IPS-18a (cell line): ENCODE results near the gene RBMS3.

Experiments used
- H3K27ac ChIP-seq: one replicate; pipeline ENCODE4 v1.5.1; 2013; ENCODE audit warnings: low read length
- H3K27me3 ChIP-seq: one replicate; pipeline ENCODE4 v1.6.1; 2013; ENCODE audit warnings: mild to moderate bottlenecking, low read length; ENCODE audit not compliant: control insufficient read depth, insufficient read depth
- H3K36me3 ChIP-seq: one replicate; pipeline ENCODE4 v1.6.1; 2013; ENCODE audit warnings: low read depth, low read length; ENCODE audit not compliant: control insufficient read depth
- H3K4me1 ChIP-seq: one replicate; pipeline ENCODE4 v1.6.1; 2013; ENCODE audit warnings: low read depth, low read length; ENCODE audit not compliant: control insufficient read depth
- H3K4me3 ChIP-seq: one replicate; pipeline ENCODE4 v1.5.1; 2013; ENCODE audit warnings: low read length
- H3K9ac ChIP-seq: one replicate; pipeline ENCODE4 v1.6.1; 2013; ENCODE audit warnings: mild to moderate bottlenecking, low read length, moderate library complexity
- H3K9me3 ChIP-seq: one replicate; pipeline ENCODE4 v1.6.1; 2013; ENCODE audit warnings: low read depth, low read length; ENCODE audit not compliant: control insufficient read depth

The RBMS3 gene

DNA sequence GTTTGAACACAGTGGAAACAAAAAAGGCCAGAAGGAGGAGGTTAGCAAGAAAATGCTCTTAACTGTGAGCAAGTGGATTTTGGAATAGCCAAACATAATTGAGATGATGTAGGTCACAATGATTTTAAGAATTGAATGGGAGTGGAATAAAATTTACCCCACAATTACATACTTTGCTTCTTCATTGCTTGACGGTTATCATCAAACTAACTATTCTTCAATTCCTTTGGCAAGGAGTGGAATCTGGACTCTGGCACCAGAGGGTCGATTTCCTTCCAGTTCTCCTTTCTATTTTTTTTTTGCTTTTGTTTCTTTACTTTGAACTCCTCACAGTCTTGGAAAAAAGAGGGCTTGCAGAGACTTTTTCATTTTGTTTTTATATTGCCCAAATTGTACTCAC, 691.0 kb downstream of the RBMS3 start:
- peaks cover 3% of the 10 kb centered on the region for H3K36me3 ChIP-seq
- H3K27me3 ChIP-seq = no peaks in the 10 kb centered on the region
- no peak overlapping the region for H3K4me3 ChIP-seq
- H3K4me1 ChIP-seq = peaks cover 23% of the 10 kb centered on the region
- peaks cover 10% of the 10 kb centered on the region for H3K9me3 ChIP-seq
- H3K27ac ChIP-seq = no peak overlapping the region
- H3K9ac ChIP-seq = no peak overlapping the region

DNA sequence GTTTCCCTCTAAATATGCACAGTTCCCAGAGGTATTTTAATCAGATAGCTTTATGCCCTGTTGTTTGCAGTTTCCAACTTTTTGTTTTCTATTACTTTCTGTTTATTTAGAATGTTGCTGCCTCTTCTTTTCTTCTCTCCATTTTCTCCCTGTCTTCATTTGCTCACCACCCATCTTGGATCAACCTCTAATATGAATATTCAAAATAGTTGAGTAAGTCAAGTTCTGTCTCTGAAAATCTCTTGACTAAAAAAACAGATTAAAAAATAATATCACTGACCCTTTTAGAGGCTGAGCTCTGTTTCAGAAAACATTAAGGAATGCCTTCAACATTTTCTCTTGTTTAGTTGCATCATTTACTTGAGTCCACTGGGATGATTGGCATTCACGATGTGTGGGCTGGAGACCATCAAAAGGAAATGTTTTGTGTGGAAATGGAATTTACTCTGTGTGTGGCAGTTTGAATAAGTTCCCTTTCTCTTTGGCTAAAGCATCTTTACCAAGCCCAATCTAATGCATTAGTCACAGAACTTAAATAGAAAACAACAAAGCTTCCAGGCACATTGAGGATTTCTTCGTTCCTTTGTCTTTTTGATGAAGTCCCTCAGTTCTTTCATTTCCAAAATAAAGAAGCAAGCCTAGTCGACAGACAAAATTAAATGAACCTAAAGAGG, 691.6 kb downstream of the RBMS3 start:
- Histone ChIP-seq H3K4me1 (peaks cover 24% of the 10 kb centered on the region), H3K9ac (no peak overlapping the region), H3K27me3 (no peaks in the 10 kb centered on the region), H3K4me3 (peak overlapping the region; percentile 34), H3K27ac (peak overlapping the region; percentile 82), H3K36me3 (peaks cover 3% of the 10 kb centered on the region), H3K9me3 (peaks cover 10% of the 10 kb centered on the region)

DNA sequence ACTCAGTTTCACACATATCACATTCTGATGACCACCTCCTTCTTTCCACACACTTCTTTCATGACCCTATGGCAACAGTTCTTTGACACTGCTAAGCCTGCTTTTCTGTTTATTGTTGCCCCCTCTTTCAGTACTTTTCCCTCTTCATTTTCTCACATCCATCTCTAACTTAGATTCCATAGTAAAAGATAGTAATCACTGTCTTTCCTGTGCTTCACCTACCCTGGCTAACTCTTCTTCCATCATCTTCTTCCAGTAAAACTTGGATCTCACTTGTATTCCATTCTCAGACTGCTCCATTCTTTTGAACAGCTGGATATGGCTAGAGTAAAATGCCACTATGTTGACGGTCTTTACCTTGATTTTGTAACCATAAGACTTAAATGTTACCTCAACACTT, 692.9 kb downstream of the RBMS3 start:
- no peak overlapping the region for H3K4me3 ChIP-seq
- peaks cover 24% of the 10 kb centered on the region for H3K4me1 ChIP-seq
- no peaks in the 10 kb centered on the region for H3K27me3 ChIP-seq
- no peak overlapping the region for H3K9ac ChIP-seq
- peaks cover 10% of the 10 kb centered on the region for H3K9me3 ChIP-seq
- peaks cover 3% of the 10 kb centered on the region for H3K36me3 ChIP-seq
- no peak overlapping the region for H3K27ac ChIP-seq

DNA sequence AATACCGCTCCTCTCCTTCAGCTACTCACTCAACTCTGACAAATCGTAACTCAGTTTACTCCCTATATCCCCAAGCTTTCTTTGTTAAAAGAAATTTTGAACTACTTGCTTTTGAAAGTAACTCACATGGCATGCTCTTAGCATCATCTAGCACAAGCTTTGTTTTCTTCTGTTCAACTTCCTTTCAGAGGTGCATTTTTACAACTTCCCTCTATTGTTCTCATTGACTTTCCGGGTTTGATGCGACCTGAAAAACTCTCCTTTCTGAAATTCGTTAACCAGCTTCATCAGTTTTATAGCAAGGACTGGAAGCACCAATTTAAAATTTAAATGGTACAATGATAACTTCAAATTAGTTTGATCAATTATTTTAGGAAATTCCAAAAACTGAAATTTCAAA, 696.0 kb downstream of the RBMS3 start:
- Histone ChIP-seq H3K27me3 (no peaks in the 10 kb centered on the region), H3K36me3 (peaks cover 3% of the 10 kb centered on the region), H3K4me1 (peaks cover 18% of the 10 kb centered on the region), H3K27ac (no peak overlapping the region), H3K9me3 (peaks cover 10% of the 10 kb centered on the region), H3K4me3 (no peak overlapping the region), H3K9ac (no peak overlapping the region)

DNA sequence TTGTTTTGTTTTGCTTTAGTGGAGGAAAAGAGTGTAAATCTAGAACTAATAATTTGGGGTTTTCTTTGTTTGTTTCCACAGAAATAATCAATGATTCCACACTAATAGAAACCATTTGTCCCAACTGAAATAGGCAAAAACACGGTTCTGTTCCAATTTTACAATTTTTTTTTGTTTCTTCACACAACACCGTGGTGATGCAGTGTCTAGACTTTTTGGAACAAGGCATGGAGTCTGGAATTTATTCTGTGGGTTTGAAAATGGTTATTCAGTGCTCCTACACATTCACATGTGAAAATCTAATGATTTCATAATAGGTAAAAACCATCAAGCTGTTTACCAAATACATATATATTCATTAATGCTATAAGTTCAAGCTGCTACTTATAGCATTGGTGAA, 696.5 kb downstream of the RBMS3 start:
- Histone ChIP-seq H3K36me3 (peaks cover 3% of the 10 kb centered on the region), H3K4me1 (peaks cover 13% of the 10 kb centered on the region), H3K9me3 (peaks cover 10% of the 10 kb centered on the region), H3K27ac (no peak overlapping the region), H3K9ac (no peak overlapping the region), H3K4me3 (no peak overlapping the region), H3K27me3 (no peaks in the 10 kb centered on the region)

DNA sequence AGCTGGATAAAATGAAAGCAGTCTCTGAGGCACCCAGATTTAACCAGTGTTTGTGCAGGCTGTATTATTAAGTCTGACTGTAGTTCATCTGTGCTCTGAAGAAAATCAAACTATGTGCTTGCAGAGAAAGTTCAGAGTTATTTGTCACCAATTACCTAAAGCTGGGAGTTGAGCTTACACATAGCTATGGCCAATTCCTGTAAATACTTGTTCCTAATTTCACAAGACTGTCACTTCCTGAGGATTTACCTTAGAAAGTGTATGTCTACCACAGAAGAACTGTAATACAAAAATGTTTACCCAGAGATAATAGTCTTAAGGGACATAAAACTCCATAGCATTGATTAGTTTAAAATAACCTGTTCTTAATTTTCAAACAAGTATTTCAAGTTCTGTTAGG, 697.2 kb downstream of the RBMS3 start:
- Histone ChIP-seq H3K4me3 (no peak overlapping the region), H3K9me3 (peaks cover 10% of the 10 kb centered on the region), H3K4me1 (peaks cover 6% of the 10 kb centered on the region), H3K27me3 (no peaks in the 10 kb centered on the region), H3K36me3 (peaks cover 3% of the 10 kb centered on the region), H3K27ac (no peak overlapping the region), H3K9ac (no peak overlapping the region)

DNA sequence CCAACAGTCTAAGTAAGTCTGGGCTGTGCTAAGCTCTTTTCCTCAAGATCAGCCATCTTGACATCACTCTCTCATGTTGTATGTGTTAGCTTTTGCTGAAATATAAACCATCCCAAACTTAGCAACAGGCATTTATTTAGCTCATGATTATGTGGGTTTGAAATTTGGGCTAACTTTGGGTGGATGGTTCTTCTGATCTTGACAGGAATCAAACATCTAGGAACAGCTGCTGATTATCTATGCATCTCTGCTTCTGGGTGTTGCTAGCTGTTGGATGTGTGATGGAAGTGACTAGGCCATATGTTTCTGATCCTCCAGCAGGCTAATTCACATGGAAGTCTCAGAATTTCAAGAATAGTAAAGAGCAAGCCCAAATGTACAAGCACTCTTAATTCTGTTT, 710.3 kb downstream of the RBMS3 start:
- Histone ChIP-seq H3K27me3 (no peaks in the 10 kb centered on the region), H3K27ac (no peak overlapping the region), H3K4me1 (no peaks in the 10 kb centered on the region), H3K9me3 (no peaks in the 10 kb centered on the region), H3K4me3 (no peak overlapping the region), H3K36me3 (no peaks in the 10 kb centered on the region), H3K9ac (no peak overlapping the region)

DNA sequence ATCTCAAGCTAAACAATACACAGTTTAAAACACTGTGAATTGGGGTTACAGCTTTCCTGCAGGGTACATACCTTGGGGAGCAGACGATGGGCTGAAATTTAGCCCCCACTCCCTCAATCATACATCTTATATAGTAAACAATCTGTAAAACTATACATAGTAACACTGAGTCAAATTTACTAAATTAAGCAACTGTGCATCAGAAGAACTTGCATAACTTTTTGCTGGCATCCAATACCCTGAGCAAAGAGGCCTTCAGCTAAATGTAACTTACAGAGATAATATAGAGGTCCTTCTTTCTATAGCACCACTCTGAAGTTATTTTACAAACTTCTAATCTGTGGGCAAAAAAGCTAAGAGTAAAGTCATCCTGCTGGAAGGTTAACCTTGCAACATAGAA, 721.9 kb downstream of the RBMS3 start:
- Histone ChIP-seq H3K9ac (no peak overlapping the region), H3K27me3 (no peaks in the 10 kb centered on the region), H3K4me3 (no peak overlapping the region)

DNA sequence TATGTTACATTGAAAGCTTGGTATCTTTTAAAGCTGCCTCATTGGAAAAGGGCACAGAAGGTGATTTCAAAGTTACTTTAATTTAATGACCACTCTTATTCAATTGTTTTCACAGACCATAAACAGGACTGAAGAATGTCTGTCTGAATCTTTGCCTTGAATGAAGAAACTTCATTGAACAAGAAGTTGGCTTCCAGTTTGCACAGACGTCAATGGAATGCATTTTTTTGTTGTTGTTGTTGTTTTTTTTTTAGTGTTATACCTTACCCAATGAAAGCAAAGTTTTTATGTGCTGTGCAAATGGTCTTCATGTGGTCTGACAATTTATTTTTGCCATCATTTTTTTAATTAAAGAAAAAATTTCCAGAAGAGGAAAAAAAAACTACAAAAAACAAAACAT, 722.9 kb downstream of the RBMS3 start:
- H3K9ac ChIP-seq = no peak overlapping the region
- peaks cover 17% of the 10 kb centered on the region for H3K4me1 ChIP-seq
- H3K36me3 ChIP-seq = no peaks in the 10 kb centered on the region
- no peaks in the 10 kb centered on the region for H3K27me3 ChIP-seq
- no peak overlapping the region for H3K4me3 ChIP-seq
- H3K27ac ChIP-seq = no peak overlapping the region
- H3K9me3 ChIP-seq = no peaks in the 10 kb centered on the region

More for the DNA sequence above, 721.9 kb downstream of the RBMS3 start:
- Histone ChIP-seq H3K36me3 (no peaks in the 10 kb centered on the region), H3K9me3 (no peaks in the 10 kb centered on the region), H3K27ac (no peak overlapping the region), H3K4me1 (peaks cover 17% of the 10 kb centered on the region)

DNA sequence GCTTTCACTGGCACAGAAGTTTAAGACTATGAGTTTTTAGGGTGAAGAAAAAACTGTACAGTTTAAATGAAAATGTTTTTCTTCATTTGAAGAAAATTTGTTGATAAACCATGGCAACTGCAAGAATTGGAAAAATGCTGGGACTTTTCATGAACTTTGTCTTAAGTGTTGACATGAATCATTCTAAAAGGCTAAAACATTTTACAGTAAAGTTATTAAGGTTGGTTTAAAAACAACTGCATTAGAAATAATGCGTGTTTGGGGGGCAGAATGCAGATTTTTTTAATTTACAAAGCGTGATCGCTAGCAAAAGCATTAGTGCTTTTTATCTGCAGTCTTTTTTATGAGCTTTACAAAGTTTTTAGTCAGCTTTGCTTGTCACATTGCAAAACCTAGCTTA, 723.6 kb downstream of the RBMS3 start:
- peaks cover 17% of the 10 kb centered on the region for H3K4me1 ChIP-seq
- no peaks in the 10 kb centered on the region for H3K9me3 ChIP-seq
- H3K27ac ChIP-seq = no peak overlapping the region
- H3K9ac ChIP-seq = no peak overlapping the region
- no peaks in the 10 kb centered on the region for H3K36me3 ChIP-seq
- no peaks in the 10 kb centered on the region for H3K27me3 ChIP-seq
- no peak overlapping the region for H3K4me3 ChIP-seq

DNA sequence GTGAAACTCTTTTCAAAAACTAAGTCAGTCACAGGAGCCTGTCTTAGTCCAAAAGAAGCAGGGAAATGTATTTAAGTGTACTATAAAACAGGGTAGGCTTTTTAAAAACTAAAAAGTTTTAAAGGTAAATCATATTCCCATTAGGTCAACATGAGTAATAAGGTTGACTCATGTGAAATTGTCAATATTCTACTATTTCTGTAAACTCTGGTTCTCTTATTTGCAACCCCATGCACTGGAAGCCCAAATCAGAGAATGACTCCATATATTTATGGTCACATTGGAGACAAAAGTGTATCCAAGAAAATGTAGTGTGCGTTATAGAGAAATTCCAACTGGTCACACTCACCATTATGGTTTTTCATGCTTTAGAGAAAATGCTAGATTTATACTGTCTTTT, 725.2 kb downstream of the RBMS3 start:
- peaks cover 17% of the 10 kb centered on the region for H3K4me1 ChIP-seq
- no peak overlapping the region for H3K27ac ChIP-seq

DNA sequence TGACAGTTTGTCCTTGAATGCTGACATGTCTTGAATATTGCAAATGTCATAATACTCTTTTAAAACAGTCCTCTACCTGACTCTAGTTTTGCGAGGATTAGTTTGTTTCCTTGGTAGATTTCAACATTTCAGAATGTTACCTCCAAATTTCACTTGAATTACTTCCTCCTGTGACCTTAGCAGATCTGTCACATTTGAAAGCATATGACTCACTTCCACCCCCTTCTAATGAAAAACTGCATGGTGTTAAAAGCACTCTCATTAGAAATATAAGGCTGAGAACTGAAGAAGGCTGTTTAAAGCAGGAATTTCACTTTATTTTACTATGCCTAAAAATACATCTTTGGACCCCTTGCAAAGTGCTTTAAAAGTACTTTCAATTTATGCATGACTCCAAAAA, 726.8 kb downstream of the RBMS3 start:
- Histone ChIP-seq H3K27me3 (no peaks in the 10 kb centered on the region), H3K4me3 (no peak overlapping the region), H3K4me1 (peaks cover 17% of the 10 kb centered on the region), H3K27ac (no peak overlapping the region), H3K36me3 (no peaks in the 10 kb centered on the region), H3K9me3 (no peaks in the 10 kb centered on the region), H3K9ac (no peak overlapping the region)

More for the DNA sequence above, 725.2 kb downstream of the RBMS3 start:
- Histone ChIP-seq H3K27me3 (no peaks in the 10 kb centered on the region), H3K9ac (no peak overlapping the region), H3K36me3 (no peaks in the 10 kb centered on the region), H3K4me3 (no peak overlapping the region), H3K9me3 (no peaks in the 10 kb centered on the region)
